H1 (cell line): ENCODE results near the gene GPS2. TPM values are rescaled to one million over a fixed set of nuclear protein-coding genes. Genes with fewer than 3 reads are reported as not detected.

Source experiments
- ATF2 ChIP-seq: IDR thresholded peaks from 2 replicates; pipeline ENCODE4 v1.6.1; 2012; ENCODE audit warnings: low read length, inconsistent platforms
- BCL11A ChIP-seq, 2 experiments: IDR thresholded peaks; one replicate each; pipeline ENCODE4 v1.6.1; 2011; ENCODE audit warnings: low read depth in 2 of 2, low read length in 2 of 2, mild to moderate bottlenecking in 2 of 2
- BRCA1 ChIP-seq: IDR thresholded peaks from 2 replicates; pipeline ENCODE4 v1.6.1; 2012; ENCODE audit warnings: low read depth, low read length, improper control_type of control experiment
- CHD7 ChIP-seq: fragments of 300-600 bp; sonication (generic); IDR thresholded peaks from 2 replicates; pipeline ENCODE4 v1.7.1; 2012; ENCODE audit warnings: low read length, moderate library complexity, mild to moderate bottlenecking, inconsistent platforms; ENCODE audit not compliant: insufficient replicate concordance
- KDM4A ChIP-seq: IDR thresholded peaks from one replicate; pipeline ENCODE4 v1.7.1; 2012; ENCODE audit warnings: low read depth, mild to moderate bottlenecking, moderate library complexity, low read length, inconsistent platforms; ENCODE audit not compliant: severe bottlenecking
- TBP ChIP-seq: IDR thresholded peaks from 2 replicates; pipeline ENCODE4 v1.6.1; 2011; ENCODE audit warnings: low read depth, low read length, improper control_type of control experiment
- polyA plus RNA-seq, 7 experiments: library from polyadenylated mRNA; depleted of rRNA in 3 of 7; stranded (reverse) in 5 of 7; unstranded in 2 of 7; fragments of >200 nt in 5 of 7; fragments of 200-250 nt in 2 of 7; gene quantifications; 1 replicate in 5 of 7; 2 replicates in 1 of 7; 4 replicates in 1 of 7; pipeline versions ENCODE4 v1.2.1 to v1.2.3, GENCODE V29; 2011 to 2013; ENCODE audit warnings: missing spikeins in 2 of 7, mixed read lengths in 2 of 7
- total RNA-seq: library from RNA; stranded (reverse); fragmentation: NEBNext Ultra II Directional; extraction: Animal tissue kit (Norgen Biotek cat#: 25700); gene quantifications from 2 replicates; pipeline ENCODE4 v1.2.1, GENCODE V29; 2021

GPS2 gene
- total and polyA plus RNA-seq, 2 of the 8 experiments (the other 6 are each of a cell fraction or from before 2014, with no cell fraction given): 67.0 to 152 TPM

GRCh38 chr17:7326186-7326585 lies 11.0 kb upstream of the GPS2 start (continued):
- no peak for TF ChIP-seq CHD7
- TF ChIP-seq KDM4A: no peak
- TF ChIP-seq BCL11A (IDR thresholded peaks at IDR 0.05; ENCODE audit: low read depth in 2 of 2, low read length in 2 of 2): no peak
- no peak for TF ChIP-seq BRCA1
- TF ChIP-seq ATF2: no peak
- TF ChIP-seq TBP: no peak
